ENCODE results near the gene ADTRP.

DNA sequence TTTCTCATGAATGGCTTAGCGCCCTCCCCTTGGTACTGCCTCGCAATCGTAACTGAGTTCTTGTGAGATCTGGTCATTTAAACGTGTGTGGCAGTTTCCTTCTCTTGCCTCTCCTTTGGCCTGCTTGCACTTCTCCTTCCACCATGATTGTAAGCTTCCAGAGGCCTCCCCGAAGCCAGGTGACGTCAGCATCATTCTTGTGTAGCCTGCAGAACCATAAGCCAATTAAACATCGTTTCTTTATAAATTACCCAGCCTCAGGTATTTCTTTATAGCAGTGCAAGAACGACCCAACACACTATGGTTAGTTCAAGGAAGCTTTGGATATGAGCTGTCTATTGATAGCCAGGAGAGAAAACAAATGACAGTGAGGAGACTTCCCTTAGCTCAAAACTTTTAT, 29.5 kb upstream of the ADTRP start:
- TF ChIP-seq, protein P1, sequence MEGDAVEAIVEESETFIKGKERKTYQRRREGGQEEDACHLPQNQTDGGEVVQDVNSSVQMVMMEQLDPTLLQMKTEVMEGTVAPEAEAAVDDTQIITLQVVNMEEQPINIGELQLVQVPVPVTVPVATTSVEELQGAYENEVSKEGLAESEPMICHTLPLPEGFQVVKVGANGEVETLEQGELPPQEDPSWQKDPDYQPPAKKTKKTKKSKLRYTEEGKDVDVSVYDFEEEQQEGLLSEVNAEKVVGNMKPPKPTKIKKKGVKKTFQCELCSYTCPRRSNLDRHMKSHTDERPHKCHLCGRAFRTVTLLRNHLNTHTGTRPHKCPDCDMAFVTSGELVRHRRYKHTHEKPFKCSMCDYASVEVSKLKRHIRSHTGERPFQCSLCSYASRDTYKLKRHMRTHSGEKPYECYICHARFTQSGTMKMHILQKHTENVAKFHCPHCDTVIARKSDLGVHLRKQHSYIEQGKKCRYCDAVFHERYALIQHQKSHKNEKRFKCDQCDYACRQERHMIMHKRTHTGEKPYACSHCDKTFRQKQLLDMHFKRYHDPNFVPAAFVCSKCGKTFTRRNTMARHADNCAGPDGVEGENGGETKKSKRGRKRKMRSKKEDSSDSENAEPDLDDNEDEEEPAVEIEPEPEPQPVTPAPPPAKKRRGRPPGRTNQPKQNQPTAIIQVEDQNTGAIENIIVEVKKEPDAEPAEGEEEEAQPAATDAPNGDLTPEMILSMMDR (IDR thresholded peaks at IDR 0.05): no peak
- no peak for TF ChIP-seq EP300 (IDR thresholded peaks at IDR 0.05)
- TF ChIP-seq POLR2A (IDR thresholded peaks at IDR 0.05): no peak

Measured in ovary (tissue), 3 donors.